ENCODE measurements around the gene MSS51.
"Not testable (repeated sequence)": the region's sequence is repeated elsewhere in the genome, so short reads cannot be mapped to it uniquely, and the experiment has no call there.

The MSS51 gene

GRCh38 chr10:73413528-73414229 is 19.7 kb downstream of the MSS51 start, which contains the start of gene ANXA7:
TSS of gene ANXA7 (minus strand) at chr10:73414058. CDS start at chr10:73400856, 13,202 bp downstream.
- DNase-seq, result peak; percentile 96

GRCh38 chr10:73413108-73413527 is 20.2 kb downstream of the MSS51 start:
- DNase-seq, result peak; percentile 53

- no peak for DNase-seq
These were observed 22.5 kb downstream of the MSS51 start for GRCh38 chr10:73410897-73411296.

GRCh38 chr10:73408978-73409521 is 24.3 kb downstream of the MSS51 start:
- no peak for DNase-seq

GRCh38 chr10:73408061-73408460 is 25.3 kb downstream of the MSS51 start:
- DNase-seq, result no peak

GRCh38 chr10:73407495-73407894 is 25.9 kb downstream of the MSS51 start:
- DNase-seq, result no peak

GRCh38 chr10:73406846-73407245 is 26.5 kb downstream of the MSS51 start:
- DNase-seq, result no peak

- DNase-seq, result no peak
These were observed 27.8 kb downstream of the MSS51 start for GRCh38 chr10:73405556-73405955.

DNA sequence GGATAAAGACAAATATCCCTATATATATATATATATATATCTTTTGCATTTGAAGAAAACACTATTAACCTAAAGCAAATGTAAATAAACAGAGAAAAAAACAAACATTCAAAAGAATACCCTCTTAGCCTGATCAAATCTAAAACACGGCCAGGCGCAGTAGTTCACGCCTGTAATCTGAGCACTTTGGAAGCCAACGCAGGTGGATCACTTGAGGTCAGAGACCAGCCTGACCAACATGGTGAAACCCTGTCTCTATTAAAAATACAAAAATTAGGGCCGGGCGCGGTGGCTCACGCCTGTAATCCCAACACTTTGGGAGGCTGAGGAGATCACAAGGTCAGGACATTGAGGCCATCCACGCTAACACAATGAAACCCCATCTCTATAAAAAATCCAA is 28.7 kb downstream of the MSS51 start:
- DNase-seq, result no peak

DNA sequence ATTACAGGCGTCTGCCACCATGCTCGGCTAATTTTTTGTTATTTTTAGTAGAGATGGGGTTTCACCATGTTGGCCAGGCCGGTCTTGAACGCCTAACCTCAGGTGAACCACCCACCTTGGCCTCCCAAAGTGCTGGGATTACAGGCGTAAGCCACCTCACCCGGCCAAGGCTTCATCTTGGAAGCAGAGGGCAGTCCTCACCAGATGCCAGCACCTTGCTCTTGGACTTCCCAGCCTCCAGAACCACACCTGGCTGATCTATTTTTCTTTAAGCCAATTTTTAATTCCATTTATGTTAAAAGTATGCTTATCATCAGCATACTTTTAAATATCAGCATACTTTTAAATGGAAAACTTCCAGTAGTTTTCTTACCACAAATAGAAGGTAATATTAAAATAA is 31.7 kb downstream of the MSS51 start:
- no peak for DNase-seq

- DNase-seq, result no peak
These were observed 34.3 kb downstream of the MSS51 start for GRCh38 chr10:73399063-73399462.

DNA sequence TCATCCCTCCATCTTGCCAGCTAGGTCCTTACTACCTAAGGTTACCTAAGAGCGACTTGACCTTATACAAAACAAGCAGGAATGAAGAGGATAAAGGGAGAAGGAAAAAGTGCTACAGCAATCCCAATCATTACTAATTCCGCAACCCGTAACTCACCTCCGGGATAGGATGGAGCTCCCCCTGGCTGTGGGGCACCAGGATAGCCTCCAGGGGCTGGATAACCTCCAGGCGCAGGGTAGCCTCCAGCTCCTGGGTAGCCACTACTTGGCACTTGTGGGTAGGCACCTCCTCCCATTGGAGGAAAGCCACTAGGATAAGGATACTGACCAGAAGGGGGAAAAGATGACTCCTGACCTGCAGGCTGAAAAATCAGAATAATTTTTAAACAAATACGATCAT is 35.3 kb downstream of the MSS51 start:
- DNase-seq, result no peak

- DNase-seq, result not testable (repeated sequence)
These were observed 39.0 kb downstream of the MSS51 start for GRCh38 chr10:73394325-73394724.

GRCh38 chr10:73388228-73388627 is 45.1 kb downstream of the MSS51 start:
- no peak for DNase-seq

GRCh38 chr10:73386583-73386982 is 46.8 kb downstream of the MSS51 start:
- DNase-seq, result no peak

GRCh38 chr10:73379064-73379748 is 54.2 kb downstream of the MSS51 start:
- no peak for DNase-seq

DNA sequence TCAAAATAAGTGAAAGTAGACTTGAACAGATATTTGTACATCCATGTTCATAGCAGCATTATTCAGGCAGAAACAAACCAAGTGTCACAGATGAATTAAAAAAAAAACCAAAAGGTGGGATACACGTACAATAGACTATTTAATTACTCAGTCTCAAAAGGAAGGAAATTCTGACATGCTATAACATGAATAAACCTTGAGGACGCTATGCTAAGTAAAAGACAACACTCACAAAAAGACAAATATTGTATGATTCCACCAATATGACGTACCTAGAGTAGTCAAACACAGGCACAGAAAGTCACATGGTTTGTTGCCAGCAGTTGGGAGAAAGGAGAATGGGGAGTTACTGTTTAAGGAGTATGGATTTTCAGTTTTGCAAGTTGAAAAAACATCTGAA is 56.7 kb downstream of the MSS51 start:
- DNase-seq, result no peak
